GM12891 (cell line): ENCODE measurements around the gene PITPNC1.

Experiments
- POLR2A ChIP-seq: IDR thresholded peaks from 2 replicates; pipeline ENCODE4 v1.6.1; 2011; ENCODE audit warnings: low read depth, low read length, control low read depth
- POLR2AphosphoS5 ChIP-seq: IDR thresholded peaks from 2 replicates; pipeline ENCODE4 v1.6.1; 2011; ENCODE audit warnings: low read depth, low read length, control low read depth
- TAF1 ChIP-seq: IDR thresholded peaks from 2 replicates; pipeline ENCODE4 v1.6.1; 2011; ENCODE audit warnings: low read depth, low read length, control low read depth

- TF ChIP-seq POLR2AphosphoS5 (no peak), POLR2A (no peak), TAF1 (no peak)
Observed at GRCh38 chr17:67487506-67487905, 110.4 kb downstream of the PITPNC1 start.
